ENCODE measurements around the gene PNPLA2.

PNPLA2 gene

DNA sequence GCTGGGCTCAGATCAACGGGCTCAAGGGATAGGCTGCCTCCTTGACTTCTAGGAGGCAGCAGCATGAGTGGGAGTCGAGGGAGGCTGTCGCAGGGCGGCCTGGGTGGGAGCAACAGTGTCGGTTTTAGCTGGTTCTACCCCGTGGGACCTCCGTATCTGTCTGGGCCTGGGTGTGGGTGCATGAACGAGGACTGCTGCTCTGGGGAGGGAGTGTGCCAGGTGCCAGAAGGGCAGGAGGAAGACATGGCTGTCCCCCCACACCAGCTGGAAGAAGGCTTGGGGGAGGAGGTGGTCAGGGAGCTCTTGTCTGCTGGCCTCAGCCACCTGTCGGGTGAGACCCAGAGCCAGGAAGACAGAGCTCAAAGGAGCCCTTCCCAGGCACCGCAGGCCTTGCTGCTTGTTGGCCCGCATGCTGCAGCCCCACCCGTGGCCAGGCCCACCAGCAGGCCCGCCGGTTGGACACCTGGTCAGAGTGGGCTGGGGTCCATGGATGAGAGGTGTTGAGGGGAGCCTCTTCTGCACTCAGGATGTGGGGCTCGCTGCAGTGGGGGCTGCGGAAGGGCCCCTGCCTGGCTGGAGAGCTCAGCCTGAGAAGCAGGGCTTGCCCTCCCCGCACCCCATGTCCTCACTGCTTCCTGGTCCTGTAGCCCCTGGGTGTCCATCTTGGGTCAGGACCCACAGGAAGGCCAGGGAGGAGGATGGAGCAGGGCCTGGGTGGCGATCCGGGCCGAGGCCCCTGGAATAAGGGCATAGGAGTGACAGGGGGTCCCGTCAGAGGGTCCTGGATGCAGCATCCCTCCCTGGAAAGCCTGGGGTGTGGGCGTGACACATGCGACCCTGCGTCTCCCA is 32.3 kb upstream of the PNPLA2 start:
- no peak overlapping the region for H3K9ac ChIP-seq (ENCODE audit: low read length)
- no peaks in the 10 kb centered on the region for H3K79me2 ChIP-seq (ENCODE audit: insufficient read depth, low read length)
- no peak overlapping the region for H2AFZ ChIP-seq (ENCODE audit: low read length)
- H3K4me2 ChIP-seq (ENCODE audit: low read length) = no peak overlapping the region
- TF ChIP-seq EZH2 (IDR thresholded peaks at IDR 0.05; ENCODE audit: borderline replicate concordance, low read length) = no peak
- TF ChIP-seq, protein P1, sequence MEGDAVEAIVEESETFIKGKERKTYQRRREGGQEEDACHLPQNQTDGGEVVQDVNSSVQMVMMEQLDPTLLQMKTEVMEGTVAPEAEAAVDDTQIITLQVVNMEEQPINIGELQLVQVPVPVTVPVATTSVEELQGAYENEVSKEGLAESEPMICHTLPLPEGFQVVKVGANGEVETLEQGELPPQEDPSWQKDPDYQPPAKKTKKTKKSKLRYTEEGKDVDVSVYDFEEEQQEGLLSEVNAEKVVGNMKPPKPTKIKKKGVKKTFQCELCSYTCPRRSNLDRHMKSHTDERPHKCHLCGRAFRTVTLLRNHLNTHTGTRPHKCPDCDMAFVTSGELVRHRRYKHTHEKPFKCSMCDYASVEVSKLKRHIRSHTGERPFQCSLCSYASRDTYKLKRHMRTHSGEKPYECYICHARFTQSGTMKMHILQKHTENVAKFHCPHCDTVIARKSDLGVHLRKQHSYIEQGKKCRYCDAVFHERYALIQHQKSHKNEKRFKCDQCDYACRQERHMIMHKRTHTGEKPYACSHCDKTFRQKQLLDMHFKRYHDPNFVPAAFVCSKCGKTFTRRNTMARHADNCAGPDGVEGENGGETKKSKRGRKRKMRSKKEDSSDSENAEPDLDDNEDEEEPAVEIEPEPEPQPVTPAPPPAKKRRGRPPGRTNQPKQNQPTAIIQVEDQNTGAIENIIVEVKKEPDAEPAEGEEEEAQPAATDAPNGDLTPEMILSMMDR (IDR thresholded peaks at IDR 0.05; ENCODE audit: low read length) = no peak
- H4K20me1 ChIP-seq (ENCODE audit: insufficient read depth, low read length) = no peaks in the 10 kb centered on the region
- peaks cover 32% of the 10 kb centered on the region for H3K36me3 ChIP-seq (ENCODE audit: insufficient read depth, low read length)
- H3K4me1 ChIP-seq (ENCODE audit: insufficient read depth, low read length, severe bottlenecking) = peaks cover 29% of the 10 kb centered on the region
- no peaks in the 10 kb centered on the region; the same call in 1 of the 2 replicates for H3K27me3 ChIP-seq (ENCODE audit: insufficient read depth, low read length)
- H3K9me3 ChIP-seq (ENCODE audit: low read length) = no peaks in the 10 kb centered on the region
- H3K27ac ChIP-seq (ENCODE audit: low read depth, low read length, poor library complexity, severe bottlenecking) = no peak overlapping the region
- H3K4me3 ChIP-seq (ENCODE audit: low read depth, low read length, poor library complexity, severe bottlenecking) = no peak overlapping the region
- no peaks in the 10 kb centered on the region for H3F3A ChIP-seq (ENCODE audit: insufficient read depth, low read length)
- H3K9me2 ChIP-seq (ENCODE audit: low read depth, low read length) = no peaks in the 10 kb centered on the region

DNA sequence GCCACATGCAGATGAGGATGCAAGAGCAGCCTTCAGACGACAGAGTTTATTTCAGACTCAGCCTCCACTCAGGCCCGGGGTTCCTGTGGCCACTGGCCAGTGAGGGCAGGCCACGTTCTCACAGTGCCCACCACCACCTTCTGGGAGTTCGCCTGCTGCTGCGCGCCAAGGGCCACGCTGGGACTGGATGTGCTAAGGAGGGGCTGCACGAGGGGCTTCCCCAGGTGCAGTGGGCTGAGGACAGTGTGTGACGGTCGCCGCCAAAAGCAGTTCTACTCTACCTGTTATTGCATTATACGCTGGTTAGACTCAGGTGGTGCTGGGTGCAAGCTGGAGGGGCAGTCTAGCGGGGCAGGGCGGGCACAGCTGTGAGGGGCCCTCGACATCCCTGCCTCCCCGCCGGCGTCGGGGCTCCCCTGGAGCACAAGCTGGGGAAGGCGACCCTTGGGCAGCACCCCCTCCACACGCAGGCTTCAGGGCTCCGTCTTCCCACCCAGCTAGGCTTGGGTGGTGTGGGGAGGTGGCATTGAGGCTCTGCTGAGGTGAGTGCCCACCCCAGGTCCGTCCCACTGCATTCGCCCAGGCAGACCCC is 31.5 kb upstream of the PNPLA2 start:
- Histone ChIP-seq H3F3A (ENCODE audit: insufficient read depth, low read length) (no peaks in the 10 kb centered on the region), H3K36me3 (ENCODE audit: insufficient read depth, low read length) (peaks cover 27% of the 10 kb centered on the region), H3K4me3 (ENCODE audit: low read depth, low read length, poor library complexity, severe bottlenecking) (no peak overlapping the region), H3K9me3 (ENCODE audit: low read length) (no peaks in the 10 kb centered on the region), H2AFZ (ENCODE audit: low read length) (no peak overlapping the region), H3K27ac (ENCODE audit: low read depth, low read length, poor library complexity, severe bottlenecking) (no peak overlapping the region), H3K27me3 (ENCODE audit: insufficient read depth, low read length) (no peaks in the 10 kb centered on the region; the same call in 1 of the 2 replicates), H3K9ac (ENCODE audit: low read length) (no peak overlapping the region), H3K9me2 (ENCODE audit: low read depth, low read length) (no peaks in the 10 kb centered on the region), H4K20me1 (ENCODE audit: insufficient read depth, low read length) (no peaks in the 10 kb centered on the region), H3K4me1 (ENCODE audit: insufficient read depth, low read length, severe bottlenecking) (peaks cover 25% of the 10 kb centered on the region), H3K4me2 (ENCODE audit: low read length) (no peak overlapping the region), H3K79me2 (ENCODE audit: insufficient read depth, low read length) (no peaks in the 10 kb centered on the region)
- TF ChIP-seq, protein P1 (IDR thresholded peaks at IDR 0.05; ENCODE audit: low read length) = no peak
- no peak for TF ChIP-seq EZH2 (IDR thresholded peaks at IDR 0.05; ENCODE audit: borderline replicate concordance, low read length)

DNA sequence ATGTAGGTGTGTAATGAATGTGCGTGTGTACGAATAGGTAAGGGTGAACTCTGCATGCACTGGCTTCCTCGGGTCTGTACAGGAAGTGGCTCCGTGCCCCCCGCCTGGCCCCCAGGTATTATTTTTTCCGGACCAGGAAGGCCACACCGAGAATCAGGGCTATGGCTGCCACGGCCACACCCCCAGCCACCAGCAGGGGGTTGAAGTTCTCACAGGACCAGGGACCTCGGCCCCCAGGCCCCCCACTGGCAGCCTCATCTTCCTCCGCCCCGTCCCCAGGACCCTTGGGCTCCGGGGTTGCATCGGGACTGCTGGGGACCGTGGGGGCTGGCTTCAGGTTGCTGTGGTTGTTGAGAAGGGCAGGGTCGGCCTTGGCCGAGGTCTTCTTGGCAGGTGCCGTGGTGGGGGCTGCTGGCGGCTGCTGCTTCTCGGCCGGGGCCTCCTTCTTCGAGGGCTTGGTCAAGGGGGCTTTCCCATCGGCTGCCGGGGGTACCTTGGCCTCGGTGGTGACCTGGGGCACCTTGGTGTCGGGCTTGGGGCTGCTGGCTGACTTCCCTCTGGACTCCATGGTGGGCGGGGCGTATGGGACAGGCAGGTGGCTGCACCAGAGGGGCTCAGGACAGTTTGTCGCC is 30.6 kb upstream of the PNPLA2 start:
- Histone ChIP-seq H2AFZ (ENCODE audit: low read length) (no peak overlapping the region), H3K9ac (ENCODE audit: low read length) (no peak overlapping the region), H3K4me1 (ENCODE audit: insufficient read depth, low read length, severe bottlenecking) (peaks cover 25% of the 10 kb centered on the region), H3K79me2 (ENCODE audit: insufficient read depth, low read length) (no peaks in the 10 kb centered on the region), H3K27ac (ENCODE audit: low read depth, low read length, poor library complexity, severe bottlenecking) (no peak overlapping the region), H3F3A (ENCODE audit: insufficient read depth, low read length) (no peaks in the 10 kb centered on the region), H3K9me2 (ENCODE audit: low read depth, low read length) (no peaks in the 10 kb centered on the region), H3K4me2 (ENCODE audit: low read length) (peak overlapping the region; percentile 50), H4K20me1 (ENCODE audit: insufficient read depth, low read length) (no peaks in the 10 kb centered on the region), H3K4me3 (ENCODE audit: low read depth, low read length, poor library complexity, severe bottlenecking) (no peak overlapping the region), H3K36me3 (ENCODE audit: insufficient read depth, low read length) (peaks cover 22% of the 10 kb centered on the region), H3K9me3 (ENCODE audit: low read length) (no peaks in the 10 kb centered on the region), H3K27me3 (ENCODE audit: insufficient read depth, low read length) (no peaks in the 10 kb centered on the region; the same call in 1 of the 2 replicates)
- TF ChIP-seq, protein P1 (IDR thresholded peaks at IDR 0.05; ENCODE audit: low read length) = peak; percentile 28; the same call in 1 of the 2 replicates
- no peak for TF ChIP-seq EZH2 (IDR thresholded peaks at IDR 0.05; ENCODE audit: borderline replicate concordance, low read length)
